GM23338 (cell line): Measurements from ENCODE around the gene ARID3A. TPM values are rescaled to one million over a fixed set of nuclear protein-coding genes. Genes with fewer than 3 reads are reported as not detected.

Experiments used
- ATAC-seq: fragments of 200-7000 bp; cut with Tn5 transposase; 3 replicates; pipeline ENCODE4 v1.9.1; 2020
- DNase-seq: peaks from one replicate; pipeline ENCODE4 v3.0.0-alpha.2; 2015; ENCODE audit warnings: low spot score
- H2AFZ ChIP-seq: fragments of 200-600 bp; sonication (generic); 2 replicates; pipeline ENCODE4 v1.8.0; 2016; ENCODE audit warnings: antibody characterized with exemption, mild to moderate bottlenecking, moderate library complexity
- H3F3A ChIP-seq: fragments of 200-600 bp; sonication (generic); replicated peaks from 2 replicates; pipeline ENCODE4 v1.8.0; 2017; ENCODE audit warnings: antibody characterized with exemption, mixed run types, low read depth
- H3K27ac ChIP-seq: fragments of 200-600 bp; sonication (generic); 2 replicates; pipeline ENCODE4 v1.6.1; 2016; ENCODE audit warnings: low read depth
- H3K27me3 ChIP-seq: fragments of 200-600 bp; sonication (generic); 2 replicates; pipeline ENCODE4 v1.8.0; 2016; ENCODE audit warnings: mild to moderate bottlenecking, mixed run types, moderate library complexity; ENCODE audit not compliant: insufficient read depth
- H3K36me3 ChIP-seq: fragments of 200-600 bp; sonication (generic); 2 replicates; pipeline ENCODE4 v1.8.0; 2016; ENCODE audit warnings: mild to moderate bottlenecking; ENCODE audit not compliant: insufficient read depth
- H3K4me1 ChIP-seq: fragments of 200-600 bp; sonication (generic); 2 replicates; pipeline ENCODE4 v1.8.0; 2016; ENCODE audit warnings: mild to moderate bottlenecking, moderate library complexity; ENCODE audit not compliant: insufficient read depth
- H3K4me2 ChIP-seq: fragments of 200-600 bp; sonication (generic); 2 replicates; pipeline ENCODE4 v1.7.1; 2017; ENCODE audit warnings: mixed run types
- H3K4me3 ChIP-seq: fragments of 200-600 bp; sonication (generic); 2 replicates; pipeline ENCODE4 v1.6.1; 2016; ENCODE audit warnings: mixed run types
- H3K79me2 ChIP-seq: fragments of 200-600 bp; sonication (generic); replicated peaks from 2 replicates; pipeline ENCODE4 v1.8.0; 2017; ENCODE audit warnings: mild to moderate bottlenecking; ENCODE audit not compliant: insufficient read depth
- H3K9me2 ChIP-seq: fragments of 200-600 bp; sonication (generic); 2 replicates; pipeline ENCODE4 v1.8.0; 2017; ENCODE audit not compliant: insufficient read depth
- H4K20me1 ChIP-seq: fragments of 200-600 bp; sonication (generic); replicated peaks from 2 replicates; pipeline ENCODE4 v1.8.0; 2017; ENCODE audit warnings: mild to moderate bottlenecking; ENCODE audit not compliant: insufficient read depth
- H3K27ac Mint-ChIP-seq: 2 replicates; pipeline ENCODE4 v1.8.0; 2020; ENCODE audit warnings: inconsistent platforms, mild to moderate bottlenecking, moderate library complexity, mixed read lengths
- H3K27me3 Mint-ChIP-seq: 3 replicates; pipeline ENCODE4 v1.8.0; 2022; ENCODE audit warnings: low read depth, mild to moderate bottlenecking, moderate library complexity, mixed read lengths, inconsistent platforms; ENCODE audit not compliant: insufficient read depth, poor library complexity
- H3K36me3 Mint-ChIP-seq: 3 replicates; pipeline ENCODE4 v1.8.0; 2021; ENCODE audit warnings: low read depth, mild to moderate bottlenecking, inconsistent platforms, moderate library complexity, mixed read lengths
- H3K4me1 Mint-ChIP-seq: 3 replicates; pipeline ENCODE4 v1.8.0; 2020; ENCODE audit warnings: mild to moderate bottlenecking, inconsistent platforms, mixed read lengths
- H3K4me3 Mint-ChIP-seq: 3 replicates; pipeline ENCODE4 v1.8.0; 2021; ENCODE audit warnings: moderate library complexity, mild to moderate bottlenecking, inconsistent platforms, mixed read lengths
- H3K9me3 Mint-ChIP-seq: 3 replicates; pipeline ENCODE4 v1.8.0; 2020; ENCODE audit warnings: moderate library complexity, mild to moderate bottlenecking, inconsistent platforms, mixed read lengths
- CREB1 ChIP-seq: fragments of 250-450 bp; sonication (Bioruptor Pico); IDR thresholded peaks from 2 replicates; pipeline ENCODE4 v1.5.0; 2020; ENCODE audit warnings: low read depth, mild to moderate bottlenecking, moderate library complexity
- ETS1 ChIP-seq: IDR thresholded peaks from 2 replicates; pipeline ENCODE4 v1.6.1; 2016; ENCODE audit warnings: antibody characterized with exemption
- EZH2 ChIP-seq: fragments of 200-600 bp; sonication (generic); IDR thresholded peaks from one replicate; pipeline ENCODE4 v1.8.0; 2017; ENCODE audit warnings: antibody characterized with exemption, mild to moderate bottlenecking, low read depth; ENCODE audit not compliant: unreplicated experiment
- JUNB ChIP-seq: IDR thresholded peaks from one replicate; pipeline ENCODE4 v1.6.1; 2016; ENCODE audit warnings: antibody characterized with exemption; ENCODE audit not compliant: unreplicated experiment
- NANOG ChIP-seq: IDR thresholded peaks from 2 replicates; pipeline ENCODE4 v1.6.1; 2016; ENCODE audit warnings: antibody characterized with exemption, borderline replicate concordance
- POLR2AphosphoS5 ChIP-seq: IDR thresholded peaks from 2 replicates; pipeline ENCODE4 v1.6.1; 2016; ENCODE audit warnings: antibody characterized with exemption, low read depth
- REST ChIP-seq: IDR thresholded peaks from one replicate; pipeline ENCODE4 v1.6.1; 2018; ENCODE audit warnings: antibody characterized with exemption; ENCODE audit not compliant: unreplicated experiment
- STAT1 ChIP-seq: IDR thresholded peaks from one replicate; pipeline ENCODE4 v1.6.1; 2016; ENCODE audit warnings: antibody characterized with exemption; ENCODE audit not compliant: unreplicated experiment
- ZNF114 ChIP-seq: fragments of 250-450 bp; sonication (Bioruptor Pico); IDR thresholded peaks from 2 replicates; pipeline ENCODE4 v1.5.0; 2020; ENCODE audit warnings: mild to moderate bottlenecking, moderate library complexity
- ZNF331 ChIP-seq: fragments of 250-450 bp; sonication (Bioruptor Pico); IDR thresholded peaks from 2 replicates; pipeline ENCODE4 v1.5.0; 2020; ENCODE audit warnings: low read depth, mild to moderate bottlenecking, moderate library complexity
- ZNF462 ChIP-seq: fragments of 250-450 bp; sonication (Bioruptor Pico); IDR thresholded peaks from 2 replicates; pipeline ENCODE4 v1.5.0; 2020; ENCODE audit warnings: mild to moderate bottlenecking, moderate library complexity
- polyA plus RNA-seq: library from polyadenylated mRNA; unstranded; fragments of >200 nt; fragmentation: Nextera tagmentation; extraction: Ambion mirVana; gene quantifications from 2 replicates; pipeline ENCODE4 v1.2.1, GENCODE V29; 2016
- total RNA-seq: library from RNA; depleted of rRNA; stranded (reverse); fragments of >200 nt; shearing (Covaris generic); gene quantifications from 2 replicates; pipeline ENCODE4 v1.2.3, GENCODE V29; 2014

Gene ARID3A
- total and polyA plus RNA-seq, 2 experiments from 2014 or later = 33.6 to 51.6 TPM

- no peak for ATAC-seq
- no peak for DNase-seq
- H3K9me2 ChIP-seq = no peaks in the 10 kb centered on the region
- no peak overlapping the region for H3K4me3 Mint-ChIP-seq
- no peak overlapping the region for H3K27ac ChIP-seq
- no peaks in the 10 kb centered on the region for H3K27me3 ChIP-seq
- H3K36me3 ChIP-seq = no peaks in the 10 kb centered on the region
- peaks cover 12% of the 10 kb centered on the region; the same call in 2 of the 3 replicates for H3K36me3 Mint-ChIP-seq
- no peak for TF ChIP-seq NANOG
- no peak for TF ChIP-seq ZNF331 (CRISPR knock-in tag)
- no peak for TF ChIP-seq POLR2AphosphoS5
- no peak for TF ChIP-seq ZNF462
- no peak for TF ChIP-seq JUNB
- no peak for TF ChIP-seq CREB1 (CRISPR knock-in tag)
- no peak for TF ChIP-seq REST
- TF ChIP-seq EZH2 = no peak
- TF ChIP-seq ZNF114 = no peak
- no peak for TF ChIP-seq STAT1
- TF ChIP-seq ETS1 = no peak
- no peak overlapping the region for H3K4me3 ChIP-seq
- peaks cover 66% of the 10 kb centered on the region for H3K79me2 ChIP-seq
- H2AFZ ChIP-seq = no peak overlapping the region
- H3F3A ChIP-seq = peaks cover 15% of the 10 kb centered on the region; the same call in 1 of the 2 replicates
- H3K4me2 ChIP-seq = no peak overlapping the region
- H4K20me1 ChIP-seq = peaks cover 46% of the 10 kb centered on the region
- H3K4me1 ChIP-seq = peaks cover 5% of the 10 kb centered on the region; the same call in 1 of the 2 replicates
- no peaks in the 10 kb centered on the region for H3K9me3 Mint-ChIP-seq
- peaks cover 10% of the 10 kb centered on the region for H3K27me3 Mint-ChIP-seq
- peaks cover 2% of the 10 kb centered on the region; the same call in 1 of the 3 replicates for H3K4me1 Mint-ChIP-seq
- no peak overlapping the region for H3K27ac Mint-ChIP-seq
Measured at GRCh38 chr19:907183-907853, 18.5 kb upstream of the ARID3A start.
